CD1c-positive myeloid dendritic cell (primary cell): Measurements from ENCODE around the gene FIBP.

ENCODE experiments used
- DNase-seq: peaks from one replicate; pipeline ENCODE4 v3.0.0-alpha.2; 2016; ENCODE audit errors: extremely low spot score

The FIBP gene

DNA sequence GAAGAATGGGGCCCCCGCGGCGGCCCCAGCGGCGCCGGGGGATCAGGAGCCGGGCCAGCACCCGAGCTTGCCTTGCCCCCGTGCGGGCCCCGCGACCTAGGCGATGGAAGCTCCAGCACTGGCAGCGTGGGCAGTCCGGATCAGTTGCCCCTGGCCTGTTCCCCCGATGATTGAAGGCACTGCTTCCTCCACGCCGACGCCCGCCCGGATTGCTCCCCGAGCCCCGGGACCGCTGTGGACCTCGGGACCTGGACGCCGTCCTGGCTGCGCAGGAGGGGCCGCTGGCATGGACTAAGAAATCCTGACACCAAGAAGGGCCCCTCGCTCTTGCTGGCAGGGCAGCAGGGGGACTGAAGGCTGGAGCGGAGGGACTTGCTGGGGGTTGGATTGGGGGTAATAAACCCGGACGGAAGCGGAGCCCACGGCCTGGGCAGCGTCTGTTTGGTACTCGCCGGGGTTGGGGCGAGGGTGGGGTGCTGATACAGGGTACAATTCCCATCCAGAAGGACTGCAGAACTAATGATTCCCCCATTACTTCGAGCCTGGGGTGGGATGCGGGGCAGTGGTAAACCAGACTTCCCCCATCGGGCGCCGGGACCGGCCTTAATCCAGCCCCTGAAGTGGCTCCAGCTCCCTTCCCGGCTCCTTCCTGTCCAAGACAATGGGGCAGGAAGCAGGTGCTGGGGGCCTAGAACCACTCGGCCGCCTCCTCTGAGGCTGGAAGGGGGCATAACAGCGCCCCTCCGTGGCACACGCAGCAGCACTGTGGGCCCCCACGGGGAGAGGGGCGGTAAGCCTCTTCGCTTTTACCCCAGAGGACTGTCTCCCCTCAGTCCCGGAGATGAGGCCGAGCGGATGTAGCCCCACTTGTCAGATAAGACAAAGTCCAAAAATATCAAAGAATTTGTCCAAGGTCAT, 3.2 kb upstream of the FIBP start:
- DNase-seq = peak; percentile 33

GRCh38 chr11:65890324-65891218, 2.3 kb upstream of the FIBP start, which contains the start of gene CCDC85B:
CCDC85B (plus strand) TSS chr11:65890673; CDS start chr11:65890784, 111 bp downstream.
- DNase-seq = peak; percentile 99

DNA sequence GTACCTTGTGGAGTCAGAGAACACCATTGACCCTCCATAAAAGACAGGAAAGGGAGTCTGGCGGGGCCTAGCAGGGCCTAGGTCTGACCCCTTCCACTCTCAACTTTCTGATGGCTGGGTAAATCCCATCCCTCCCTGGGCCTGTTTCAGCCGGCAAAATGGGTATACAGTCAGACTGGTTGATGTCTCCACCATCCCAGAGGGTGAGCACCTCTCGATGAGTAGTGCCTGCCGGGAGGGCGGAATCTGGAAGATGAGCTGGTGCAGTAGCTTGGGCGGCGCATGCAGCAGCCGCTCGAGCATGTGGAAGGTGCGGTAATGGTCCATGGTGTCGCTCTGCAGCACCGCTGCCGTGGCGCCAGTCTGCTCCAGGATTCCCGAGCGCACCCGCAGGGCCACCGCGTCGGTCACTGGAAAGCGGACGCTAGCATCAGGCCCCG, 528 bp downstream of the FIBP start:
- DNase-seq = no peak

DNA sequence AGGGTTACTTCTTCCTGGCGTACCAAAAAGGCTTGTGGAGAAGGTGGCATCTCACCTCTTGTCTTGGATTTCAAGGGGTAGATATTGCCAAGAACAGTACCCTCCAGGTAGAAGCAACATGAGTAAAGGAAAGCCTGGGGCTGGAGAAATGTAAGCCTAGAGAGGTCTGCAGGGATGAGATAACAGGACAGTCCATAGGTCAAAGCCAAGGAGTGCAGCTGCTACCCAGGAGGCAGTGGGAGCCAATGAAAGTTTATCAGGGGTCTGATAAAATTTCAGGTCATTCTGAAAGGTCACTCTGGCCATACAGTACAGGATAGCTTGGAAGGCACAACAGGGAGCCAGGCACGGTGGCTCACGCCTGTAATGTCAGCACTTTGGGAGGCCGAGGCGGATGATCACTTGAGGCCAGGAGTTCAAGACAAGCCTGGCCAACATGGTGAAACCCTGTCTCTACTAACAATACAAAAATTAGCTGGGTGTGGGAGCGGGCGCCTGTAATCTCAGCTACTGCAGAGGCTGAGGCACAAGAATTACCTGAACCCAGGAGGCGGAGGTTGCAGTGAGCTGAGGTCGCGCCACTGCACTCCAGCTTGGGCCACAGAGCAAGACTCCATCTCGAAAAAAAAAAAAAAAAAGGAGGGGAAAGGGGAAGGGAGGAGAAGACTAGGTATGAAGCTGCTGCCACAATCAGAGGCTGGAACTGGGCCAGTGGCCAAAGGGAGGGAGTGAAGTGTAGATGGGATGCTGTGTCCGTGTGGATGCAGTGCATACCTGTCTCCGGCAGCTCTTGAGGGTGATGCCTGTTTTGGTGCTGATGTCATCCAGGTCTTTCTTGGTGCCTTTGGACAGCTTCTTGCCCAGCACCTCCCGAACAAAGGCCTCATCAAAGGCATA, 1.2 kb downstream of the FIBP start:
- DNase-seq = no peak

- no peak for DNase-seq
These were observed 2.3 kb downstream of the FIBP start for GRCh38 chr11:65885808-65886536.

DNA sequence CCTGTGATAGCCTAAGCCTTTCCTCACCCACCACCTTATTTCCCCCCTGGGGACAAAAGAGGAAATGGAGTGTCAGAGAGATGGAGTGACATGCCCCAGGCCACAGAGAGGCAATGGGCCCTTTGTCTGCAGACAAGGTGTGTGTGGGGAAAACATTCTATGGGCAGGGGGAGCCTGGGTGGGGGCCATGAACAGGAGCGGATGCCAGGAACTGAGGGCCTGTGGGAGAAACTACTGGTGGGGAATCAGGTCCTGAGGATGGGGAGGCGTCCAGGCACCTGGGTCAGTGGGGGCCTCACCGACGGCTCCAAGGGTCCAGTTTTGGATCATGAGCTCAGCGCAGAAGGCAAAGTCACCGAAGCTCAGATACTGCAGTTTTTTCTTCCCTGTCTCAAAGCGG, 3.0 kb downstream of the FIBP start:
- DNase-seq = no peak

- DNase-seq = peak; percentile 89
These were observed 3.6 kb downstream of the FIBP start for GRCh38 chr11:65884716-65885092.

DNA sequence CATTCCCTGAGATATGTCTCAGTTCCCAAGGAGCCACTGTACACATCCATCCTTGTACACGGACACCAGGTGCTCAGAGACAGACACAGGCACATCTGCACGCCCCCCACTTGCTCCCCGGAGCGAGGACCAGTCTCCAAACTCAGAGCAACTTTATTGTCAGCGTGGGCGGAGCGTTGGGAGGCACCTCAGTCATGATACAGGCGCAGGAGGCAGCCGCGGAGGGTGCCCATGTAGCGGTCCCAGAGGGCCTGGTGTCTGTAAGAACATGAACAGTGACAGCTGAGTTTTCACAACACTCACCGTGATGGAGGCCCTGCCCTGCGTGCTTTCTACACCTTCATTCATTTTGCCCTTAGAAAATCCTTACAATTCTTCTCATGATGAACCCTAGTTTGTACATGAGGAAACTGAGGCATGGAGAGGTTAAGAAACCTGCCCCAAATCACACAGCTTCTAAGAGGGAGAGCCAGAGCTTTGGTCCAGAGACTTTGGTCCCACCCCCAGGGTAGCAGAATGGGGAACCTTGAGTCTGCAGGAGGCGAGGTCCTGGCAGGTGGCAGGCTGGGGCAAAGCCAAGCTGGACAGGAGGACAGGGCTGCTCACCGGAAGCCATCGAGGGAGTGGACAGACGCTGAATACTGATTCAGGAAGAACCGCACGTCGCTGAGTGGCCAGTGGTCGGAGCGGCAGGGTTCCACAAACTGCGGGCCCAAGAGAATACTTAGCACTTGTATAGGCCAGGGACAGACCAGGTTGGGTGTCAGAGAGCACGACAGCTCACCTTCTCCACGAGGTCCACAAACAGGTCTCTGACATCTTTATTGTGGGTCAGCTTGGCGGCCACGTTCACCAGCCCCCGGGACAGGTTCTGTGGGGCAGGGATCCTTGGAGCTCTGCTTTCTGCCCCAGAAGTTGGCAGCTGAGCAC, 4.2 kb downstream of the FIBP start:
- DNase-seq = no peak

DNA sequence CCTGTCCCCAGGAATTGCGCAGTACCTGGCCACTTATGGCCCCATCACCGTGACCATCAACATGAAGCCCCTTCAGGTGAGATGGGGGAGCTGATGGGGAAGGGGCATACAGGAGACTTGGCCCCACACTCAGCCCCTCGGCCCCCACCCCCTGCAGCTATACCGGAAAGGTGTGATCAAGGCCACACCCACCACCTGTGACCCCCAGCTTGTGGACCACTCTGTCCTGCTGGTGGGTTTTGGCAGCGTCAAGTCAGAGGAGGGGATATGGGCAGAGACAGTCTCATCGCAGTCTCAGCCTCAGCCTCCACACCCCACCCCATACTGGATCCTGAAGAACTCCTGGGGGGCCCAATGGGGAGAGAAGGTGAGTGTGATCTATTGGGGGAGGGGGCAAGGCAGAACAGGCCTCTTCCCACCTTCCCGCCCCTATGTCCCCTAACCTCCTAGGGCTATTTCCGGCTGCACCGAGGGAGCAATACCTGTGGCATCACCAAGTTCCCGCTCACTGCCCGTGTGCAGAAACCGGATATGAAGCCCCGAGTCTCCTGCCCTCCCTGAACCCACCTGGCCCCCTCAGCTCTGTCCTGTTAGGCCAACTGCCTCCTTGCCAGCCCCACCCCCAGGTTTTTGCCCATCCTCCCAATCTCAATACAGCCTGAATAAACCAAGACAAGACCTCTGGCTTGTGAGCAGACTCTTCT, 5.1 kb downstream of the FIBP start:
- no peak for DNase-seq

DNA sequence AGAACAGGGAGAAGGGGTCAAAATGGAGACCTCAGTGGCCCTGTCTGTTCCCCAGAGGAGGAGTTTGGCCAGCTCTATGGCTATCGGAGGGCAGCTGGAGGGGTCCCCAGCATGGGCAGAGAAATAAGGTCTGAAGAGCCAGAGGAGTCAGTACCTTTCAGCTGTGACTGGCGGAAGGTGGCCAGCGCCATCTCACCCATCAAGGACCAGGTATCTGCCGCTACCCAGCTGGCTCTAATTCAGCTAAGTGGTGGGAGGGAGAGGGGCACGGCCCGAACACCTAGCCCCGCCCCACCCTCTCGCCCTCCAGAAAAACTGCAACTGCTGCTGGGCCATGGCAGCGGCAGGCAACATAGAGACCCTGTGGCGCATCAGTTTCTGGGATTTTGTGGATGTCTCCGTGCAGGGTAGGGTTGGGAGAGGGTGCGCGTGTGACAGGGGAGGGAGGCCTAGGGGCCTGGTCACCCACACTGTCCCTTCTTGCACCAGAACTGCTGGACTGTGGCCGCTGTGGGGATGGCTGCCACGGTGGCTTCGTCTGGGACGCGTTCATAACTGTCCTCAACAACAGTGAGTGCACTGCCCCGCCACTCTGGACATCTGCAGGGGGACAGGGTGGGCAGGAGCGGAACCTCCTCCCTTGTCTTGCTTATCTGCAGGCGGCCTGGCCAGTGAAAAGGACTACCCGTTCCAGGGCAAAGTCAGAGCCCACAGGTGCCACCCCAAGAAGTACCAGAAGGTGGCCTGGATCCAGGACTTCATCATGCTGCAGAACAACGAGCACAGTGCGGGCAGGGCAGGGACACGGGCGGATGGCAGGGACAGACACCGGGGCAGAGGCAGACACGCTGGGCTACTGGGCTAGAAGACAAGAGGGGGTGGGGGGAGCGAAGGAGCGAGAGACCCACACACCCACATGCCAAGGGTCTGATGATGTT, 5.9 kb downstream of the FIBP start:
- no peak for DNase-seq

GRCh38 chr11:65880844-65881421, 7.3 kb downstream of the FIBP start:
- DNase-seq = no peak

DNA sequence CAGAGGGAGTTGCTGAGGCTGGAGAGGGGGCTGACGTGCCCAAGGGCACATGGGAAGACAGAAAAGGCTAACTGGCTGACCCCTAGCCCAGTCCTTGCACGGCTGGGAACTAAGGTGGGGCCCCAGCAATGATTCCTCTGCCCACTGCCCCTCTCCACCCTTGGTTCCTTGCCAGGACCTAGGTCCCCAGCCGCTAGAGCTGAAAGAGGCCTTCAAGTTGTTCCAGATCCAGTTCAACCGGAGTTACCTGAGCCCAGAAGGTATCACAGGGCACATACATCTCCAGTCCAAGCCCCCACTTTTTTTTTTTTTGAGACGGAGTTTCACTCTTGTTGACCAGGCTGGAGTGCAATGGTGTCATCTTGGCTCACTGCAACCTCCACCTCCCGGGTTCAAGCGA, 8.2 kb downstream of the FIBP start:
- no peak for DNase-seq

GRCh38 chr11:65879617-65880016, 8.7 kb downstream of the FIBP start, which contains the start of gene CTSW:
CTSW (plus strand) TSS chr11:65879837; CDS start chr11:65879855, 18 bp downstream.
- DNase-seq = peak; percentile 41

DNA sequence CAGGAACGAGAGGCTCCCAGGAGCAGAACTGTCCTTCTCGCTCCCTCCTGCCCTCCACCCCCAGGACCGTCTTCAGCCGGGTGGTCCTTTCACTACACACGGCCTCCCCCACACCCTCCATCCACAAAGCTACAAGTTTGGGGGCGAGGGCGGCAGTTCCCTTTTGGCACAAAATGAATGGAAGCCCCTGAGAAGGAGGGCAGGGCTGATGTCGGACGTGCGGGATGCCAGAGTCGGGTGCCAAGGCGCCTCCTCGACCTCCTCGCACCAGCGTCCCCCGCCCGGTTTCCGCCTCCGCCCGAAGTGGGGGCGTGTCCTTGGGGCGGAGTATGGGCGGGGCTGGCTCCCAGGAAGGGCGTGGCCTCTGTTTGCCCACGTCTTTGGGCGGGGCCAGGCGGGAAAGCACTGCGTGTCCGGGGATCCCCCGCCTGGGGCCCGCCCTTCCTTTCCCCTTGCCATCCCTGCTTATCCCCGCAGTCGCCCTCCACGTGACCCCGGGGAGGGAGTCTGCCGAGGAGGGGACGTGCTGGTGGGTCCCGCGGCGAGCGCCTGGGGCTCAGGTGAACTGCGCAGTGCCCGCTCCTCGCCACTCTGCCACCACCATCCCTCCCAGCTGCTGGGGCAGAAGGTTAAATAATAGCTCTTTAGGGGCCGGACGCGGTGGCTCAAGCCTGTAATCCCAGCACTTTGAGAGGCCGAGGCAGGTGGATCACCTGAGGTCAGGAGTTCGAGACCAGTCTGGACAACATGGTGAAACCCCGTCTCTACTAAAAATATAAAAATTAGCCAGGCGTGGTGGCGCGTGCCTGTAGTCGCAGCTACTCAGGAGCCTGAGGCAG, 14.7 kb downstream of the FIBP start:
- peak; percentile 95 for DNase-seq

DNA sequence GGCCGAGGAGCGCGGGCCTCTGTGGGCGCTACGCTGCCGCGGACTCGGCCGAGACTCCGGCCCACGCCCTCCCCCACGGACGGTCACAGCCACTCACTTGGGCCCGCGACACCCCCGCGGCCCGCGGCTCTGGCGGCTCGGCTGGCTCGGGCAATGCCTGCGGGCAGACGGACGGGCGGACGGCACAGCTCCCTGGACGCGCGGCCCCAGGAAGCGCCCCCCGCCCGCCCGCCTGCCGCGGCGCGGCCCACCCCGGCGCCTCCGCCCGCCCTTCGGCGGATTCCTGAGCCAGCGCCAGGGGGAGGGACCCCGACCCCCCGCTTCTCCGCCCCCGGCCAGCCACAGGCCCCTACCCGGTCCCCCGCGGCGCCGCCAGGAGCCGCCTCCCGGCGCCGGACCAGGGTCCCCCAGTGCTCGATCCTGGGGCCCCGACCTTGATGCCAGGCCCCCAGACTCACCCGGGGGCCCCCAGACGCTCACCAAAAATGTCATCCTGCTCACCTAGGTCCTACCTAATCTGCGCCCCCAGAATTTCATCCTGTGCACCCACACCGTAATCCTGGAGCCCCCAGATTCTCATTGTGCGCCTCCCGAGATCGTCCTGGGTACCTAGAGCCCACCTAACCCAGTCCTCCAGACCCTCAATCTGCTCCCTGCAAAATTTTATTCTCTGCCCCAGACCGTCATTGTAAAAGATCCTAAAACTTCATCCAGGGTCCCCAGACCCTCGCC, 15.5 kb downstream of the FIBP start, which contains the start of gene EFEMP2:
Gene EFEMP2, minus strand, starts transcription at position 215 of the 732 bp plus-strand sequence. CDS start 446 bp downstream, outside the sequence.
- no peak for DNase-seq
